ENCODE measurements around the gene LMTK2.

DNA sequence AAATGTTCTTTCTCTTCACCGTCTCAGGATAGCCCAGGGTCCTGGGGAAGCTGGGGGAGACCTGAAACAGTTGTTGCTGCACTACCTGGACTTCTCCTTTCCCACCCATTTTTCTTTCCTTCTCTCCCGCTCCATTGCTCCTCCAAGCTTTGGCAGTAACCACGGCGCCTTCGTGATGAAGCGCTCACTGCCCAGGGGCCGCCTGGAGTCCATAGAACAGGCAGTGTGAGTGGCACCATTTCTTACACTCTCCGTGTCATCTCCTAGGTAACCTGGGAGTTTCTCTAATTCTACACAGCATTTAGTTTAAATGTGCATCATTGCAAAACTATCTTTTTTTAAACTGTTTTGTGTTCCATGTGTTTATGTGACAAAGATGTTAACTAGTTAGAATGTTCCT, 64.3 kb downstream of the LMTK2 start:
- TF ChIP-seq POLR2A (IDR thresholded peaks at IDR 0.05): no peak
- TF ChIP-seq, protein P1, sequence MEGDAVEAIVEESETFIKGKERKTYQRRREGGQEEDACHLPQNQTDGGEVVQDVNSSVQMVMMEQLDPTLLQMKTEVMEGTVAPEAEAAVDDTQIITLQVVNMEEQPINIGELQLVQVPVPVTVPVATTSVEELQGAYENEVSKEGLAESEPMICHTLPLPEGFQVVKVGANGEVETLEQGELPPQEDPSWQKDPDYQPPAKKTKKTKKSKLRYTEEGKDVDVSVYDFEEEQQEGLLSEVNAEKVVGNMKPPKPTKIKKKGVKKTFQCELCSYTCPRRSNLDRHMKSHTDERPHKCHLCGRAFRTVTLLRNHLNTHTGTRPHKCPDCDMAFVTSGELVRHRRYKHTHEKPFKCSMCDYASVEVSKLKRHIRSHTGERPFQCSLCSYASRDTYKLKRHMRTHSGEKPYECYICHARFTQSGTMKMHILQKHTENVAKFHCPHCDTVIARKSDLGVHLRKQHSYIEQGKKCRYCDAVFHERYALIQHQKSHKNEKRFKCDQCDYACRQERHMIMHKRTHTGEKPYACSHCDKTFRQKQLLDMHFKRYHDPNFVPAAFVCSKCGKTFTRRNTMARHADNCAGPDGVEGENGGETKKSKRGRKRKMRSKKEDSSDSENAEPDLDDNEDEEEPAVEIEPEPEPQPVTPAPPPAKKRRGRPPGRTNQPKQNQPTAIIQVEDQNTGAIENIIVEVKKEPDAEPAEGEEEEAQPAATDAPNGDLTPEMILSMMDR (IDR thresholded peaks at IDR 0.05): no peak
